ENCODE results near the gene FBXO31. TPM values are rescaled to one million over a fixed set of nuclear protein-coding genes. Genes with fewer than 3 reads are reported as not detected.

Gene FBXO31
- total and polyA plus RNA-seq, 10 of the 15 experiments (the other 5 are each of a cell fraction or from before 2014, with no cell fraction given) = 0.19 to 33.1 (median 10.3) TPM

DNA sequence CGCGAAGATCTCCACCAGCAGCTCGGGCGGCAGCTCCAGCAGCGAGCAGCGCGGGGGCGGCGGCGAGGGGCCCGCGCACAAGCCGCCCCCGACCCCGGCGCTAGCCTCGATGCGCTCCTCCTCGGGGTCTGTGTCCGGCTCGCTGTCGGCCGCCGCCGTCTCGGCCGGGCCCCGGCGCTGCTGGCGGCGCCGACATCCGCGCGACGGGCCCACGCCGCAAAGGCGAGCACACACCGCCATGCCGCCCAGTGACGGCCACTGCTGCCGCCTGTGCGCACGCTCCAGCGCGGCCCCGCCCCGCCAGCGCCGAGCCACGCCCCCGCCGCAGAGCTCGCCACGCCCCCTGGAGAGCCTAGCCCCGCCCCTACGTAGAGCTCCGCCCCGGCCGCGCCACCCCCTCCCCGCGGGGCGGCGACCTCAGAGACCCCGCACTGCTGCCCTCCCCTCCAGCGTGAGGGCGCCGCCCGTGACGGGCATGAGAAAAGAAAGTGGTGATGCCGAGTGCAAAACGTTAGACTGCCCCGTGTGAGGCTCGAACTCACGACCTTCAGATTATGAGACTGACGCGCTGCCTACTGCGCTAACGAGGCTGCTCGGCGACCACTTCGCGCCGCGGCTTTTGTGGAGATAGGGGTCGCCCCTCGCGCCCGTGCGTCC is at the start of gene FBXO31 (continued):
- peak in 1 of 2 experiments; percentile 72; a peak in 1 of 3 replicates for TF ChIP-seq EGR1 (IDR thresholded peaks at IDR 0.05; ENCODE audit: borderline replicate concordance in 1 of 2, low read depth in 2 of 2, low read length in 2 of 2)
- TF ChIP-seq KAT2A (conservative IDR thresholded peaks at IDR 0.05; ENCODE audit: control insufficient read depth, low read depth, low read length) = no peak
- TF ChIP-seq CHD1 (IDR thresholded peaks at IDR 0.05; ENCODE audit: low read depth, low read length) = 0 out of 2 replicates have a peak, but pooled peaks have one; percentile 60
- no peak for TF ChIP-seq ZNF622 (IDR thresholded peaks at IDR 0.05)
- TF ChIP-seq NR2C1 (IDR thresholded peaks at IDR 0.05) = peak; percentile 47
- TF ChIP-seq BHLHE40 (IDR thresholded peaks at IDR 0.05; ENCODE audit: borderline replicate concordance in 1 of 2, low read depth in 2 of 2, low read length in 1 of 2) = peak; percentile 80 to 86
- TF ChIP-seq SRF (IDR thresholded peaks at IDR 0.05; ENCODE audit: low read depth in 2 of 2, low read length in 2 of 2) = no peak
- no peak for TF ChIP-seq JUND (IDR thresholded peaks at IDR 0.05; ENCODE audit: low read depth, low read length)
- peak; percentile 81; the same call in 1 of the 2 replicates for TF ChIP-seq STAT1 (conservative IDR thresholded peaks at IDR 0.05)
- no peak for TF ChIP-seq CBX3 (IDR thresholded peaks at IDR 0.05; ENCODE audit: borderline replicate concordance, low read depth)
- TF ChIP-seq ESRRA (IDR thresholded peaks at IDR 0.05; ENCODE audit: low read length) = no peak
- TF ChIP-seq, protein P1, sequence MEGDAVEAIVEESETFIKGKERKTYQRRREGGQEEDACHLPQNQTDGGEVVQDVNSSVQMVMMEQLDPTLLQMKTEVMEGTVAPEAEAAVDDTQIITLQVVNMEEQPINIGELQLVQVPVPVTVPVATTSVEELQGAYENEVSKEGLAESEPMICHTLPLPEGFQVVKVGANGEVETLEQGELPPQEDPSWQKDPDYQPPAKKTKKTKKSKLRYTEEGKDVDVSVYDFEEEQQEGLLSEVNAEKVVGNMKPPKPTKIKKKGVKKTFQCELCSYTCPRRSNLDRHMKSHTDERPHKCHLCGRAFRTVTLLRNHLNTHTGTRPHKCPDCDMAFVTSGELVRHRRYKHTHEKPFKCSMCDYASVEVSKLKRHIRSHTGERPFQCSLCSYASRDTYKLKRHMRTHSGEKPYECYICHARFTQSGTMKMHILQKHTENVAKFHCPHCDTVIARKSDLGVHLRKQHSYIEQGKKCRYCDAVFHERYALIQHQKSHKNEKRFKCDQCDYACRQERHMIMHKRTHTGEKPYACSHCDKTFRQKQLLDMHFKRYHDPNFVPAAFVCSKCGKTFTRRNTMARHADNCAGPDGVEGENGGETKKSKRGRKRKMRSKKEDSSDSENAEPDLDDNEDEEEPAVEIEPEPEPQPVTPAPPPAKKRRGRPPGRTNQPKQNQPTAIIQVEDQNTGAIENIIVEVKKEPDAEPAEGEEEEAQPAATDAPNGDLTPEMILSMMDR (IDR thresholded peaks at IDR 0.05 in 2 of 3, conservative IDR thresholded peaks at IDR 0.05 in 1 of 3; ENCODE audit: control insufficient read depth in 2 of 3, extremely low read depth in 1 of 3, insufficient read depth in 1 of 3, low read depth in 3 of 3, low read length in 3 of 3) = no peak
- TF ChIP-seq SMAD1 (IDR thresholded peaks at IDR 0.05; ENCODE audit: low read depth, partially characterized antibody) = no peak
- peak; percentile 81 for TF ChIP-seq CBFB (IDR thresholded peaks at IDR 0.05; ENCODE audit: low read depth)
- no peak for TF ChIP-seq HDAC6 (IDR thresholded peaks at IDR 0.05; ENCODE audit: unreplicated experiment)
- TF ChIP-seq CBX5 (IDR thresholded peaks at IDR 0.05; ENCODE audit: low read depth) = 0 out of 2 replicates have a peak, but pooled peaks have one; percentile 68
- TF ChIP-seq ZZZ3 (IDR thresholded peaks at IDR 0.05; ENCODE audit: control insufficient read depth, insufficient read length, low read depth) = no peak
- no peak for TF ChIP-seq ETV6 (conservative IDR thresholded peaks at IDR 0.05 in 1 of 2, IDR thresholded peaks at IDR 0.05 in 1 of 2; ENCODE audit: borderline replicate concordance in 1 of 2, low read depth in 1 of 2)
- TF ChIP-seq, protein P2, sequence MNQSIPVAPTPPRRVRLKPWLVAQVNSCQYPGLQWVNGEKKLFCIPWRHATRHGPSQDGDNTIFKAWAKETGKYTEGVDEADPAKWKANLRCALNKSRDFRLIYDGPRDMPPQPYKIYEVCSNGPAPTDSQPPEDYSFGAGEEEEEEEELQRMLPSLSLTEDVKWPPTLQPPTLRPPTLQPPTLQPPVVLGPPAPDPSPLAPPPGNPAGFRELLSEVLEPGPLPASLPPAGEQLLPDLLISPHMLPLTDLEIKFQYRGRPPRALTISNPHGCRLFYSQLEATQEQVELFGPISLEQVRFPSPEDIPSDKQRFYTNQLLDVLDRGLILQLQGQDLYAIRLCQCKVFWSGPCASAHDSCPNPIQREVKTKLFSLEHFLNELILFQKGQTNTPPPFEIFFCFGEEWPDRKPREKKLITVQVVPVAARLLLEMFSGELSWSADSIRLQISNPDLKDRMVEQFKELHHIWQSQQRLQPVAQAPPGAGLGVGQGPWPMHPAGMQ (IDR thresholded peaks at IDR 0.05; ENCODE audit: borderline replicate concordance) = no peak
- TF ChIP-seq CREB1 (IDR thresholded peaks at IDR 0.05; ENCODE audit: low read depth) = peak; percentile 83
- no peak for TF ChIP-seq NR2C2 (IDR thresholded peaks at IDR 0.05; ENCODE audit: borderline replicate concordance, control insufficient read depth, insufficient read length, low read depth)
- no peak for TF ChIP-seq ZNF274 (IDR thresholded peaks at IDR 0.05; ENCODE audit: insufficient read depth, insufficient read length)
- no peak for TF ChIP-seq JUNB (IDR thresholded peaks at IDR 0.05)
- no peak for TF ChIP-seq FOXK2 (IDR thresholded peaks at IDR 0.05)
- peak; percentile 27; the same call in 1 of the 2 replicates for TF ChIP-seq IRF4 (IDR thresholded peaks at IDR 0.05; ENCODE audit: low read depth, low read length)
- TF ChIP-seq HCFC1 (IDR thresholded peaks at IDR 0.05; ENCODE audit: low read length) = peak; percentile 48; the same call in 1 of the 2 replicates
- TF ChIP-seq MEF2A (IDR thresholded peaks at IDR 0.05; ENCODE audit: insufficient read depth, low read depth, low read length) = peak; percentile 74
- TF ChIP-seq STAT3 (IDR thresholded peaks at IDR 0.05; ENCODE audit: low read depth, low read length) = no peak
- no peak for TF ChIP-seq EZH2 (IDR thresholded peaks at IDR 0.05; ENCODE audit: borderline replicate concordance, control insufficient read depth, low read depth, low read length)
- TF ChIP-seq RB1 (IDR thresholded peaks at IDR 0.05; ENCODE audit: borderline replicate concordance) = peak; percentile 50; the same call in 1 of the 2 replicates
